CD14-positive monocyte (primary cell): ENCODE results near the gene JMJD1C. TPM values are rescaled to one million over a fixed set of nuclear protein-coding genes. Genes with fewer than 3 reads are reported as not detected.

ENCODE experiments used
- DNase-seq, 3 donors: peaks; one replicate each; pipeline ENCODE4 v3.0.0-alpha.2; 2011 to 2022
- H2AFZ ChIP-seq: 2 replicates; pipeline ENCODE4 v1.6.0; 2012; ENCODE audit warnings: mild to moderate bottlenecking, low read depth, low read length, inconsistent platforms; ENCODE audit not compliant: insufficient read depth, poor library complexity, severe bottlenecking
- H3K27ac ChIP-seq, 2 donors: 1 replicate in 1 of 2; 2 replicates in 1 of 2; pipeline ENCODE4 v1.5.1; 2012 to 2013; ENCODE audit warnings: low read length in 2 of 2, control low read depth in 1 of 2, inconsistent platforms in 1 of 2, low read depth in 1 of 2, mild to moderate bottlenecking in 1 of 2
- H3K27me3 ChIP-seq, 2 donors: one replicate each; pipeline versions ENCODE4 v1.6.0 to v1.6.1; 2011 to 2013; ENCODE audit warnings: low read length in 2 of 2; ENCODE audit not compliant: control insufficient read depth in 2 of 2, insufficient read depth in 2 of 2
- H3K36me3 ChIP-seq, 2 donors: replicated peaks in 1 of 2; 1 replicate in 1 of 2; 2 replicates in 1 of 2; pipeline versions ENCODE4 v1.5.1 to v1.6.1; 2012 to 2013; ENCODE audit warnings: low read length in 2 of 2, control low read depth in 1 of 2, inconsistent platforms in 1 of 2, mild to moderate bottlenecking in 1 of 2; ENCODE audit not compliant: insufficient read depth in 2 of 2, control insufficient read depth in 1 of 2
- H3K4me1 ChIP-seq, 2 donors: 1 replicate in 1 of 2; 2 replicates in 1 of 2; pipeline versions ENCODE4 v1.5.1 to v1.6.1; 2012 to 2013; ENCODE audit warnings: low read length in 2 of 2, control low read depth in 1 of 2, inconsistent platforms in 1 of 2, mild to moderate bottlenecking in 1 of 2, moderate library complexity in 1 of 2; ENCODE audit not compliant: insufficient read depth in 2 of 2, control insufficient read depth in 1 of 2
- H3K4me2 ChIP-seq: replicated peaks from 2 replicates; pipeline ENCODE3; 2012; ENCODE audit warnings: low read length, moderate library complexity, mild to moderate bottlenecking; ENCODE audit not compliant: poor library complexity, severe bottlenecking; ENCODE audit errors: extremely low read depth
- H3K4me3 ChIP-seq, 3 experiments: fragments of 200-600 bp in 1 of 3; sonication (generic) in 1 of 3; replicated peaks in 1 of 3; 1 replicate in 2 of 3; 2 replicates in 1 of 3; pipeline ENCODE4 v1.5.1; 2011 to 2013; ENCODE audit warnings: low read length in 3 of 3, mild to moderate bottlenecking in 3 of 3, control low read depth in 2 of 3, low read depth in 2 of 3, inconsistent platforms in 1 of 3, moderate library complexity in 1 of 3
- H3K79me2 ChIP-seq: 2 replicates; pipeline ENCODE4 v1.6.0; 2012; ENCODE audit warnings: mild to moderate bottlenecking, control low read depth, inconsistent platforms, low read length, moderate library complexity; ENCODE audit not compliant: insufficient read depth
- H3K9ac ChIP-seq: 2 replicates; pipeline ENCODE4 v1.6.0; 2017; ENCODE audit warnings: low read length, mild to moderate bottlenecking; ENCODE audit not compliant: insufficient read depth, poor library complexity, severe bottlenecking
- H3K9me3 ChIP-seq, 2 donors: replicated peaks in 1 of 2; 1 replicate in 1 of 2; 2 replicates in 1 of 2; pipeline versions ENCODE4 v1.5.1 to v1.6.1; 2012 to 2013; ENCODE audit warnings: low read length in 2 of 2, control low read depth in 1 of 2; ENCODE audit not compliant: control insufficient read depth in 1 of 2, insufficient read depth in 1 of 2
- H4K20me1 ChIP-seq: 2 replicates; pipeline ENCODE4 v1.6.0; 2012; ENCODE audit warnings: mild to moderate bottlenecking, low read length, control low read depth, moderate library complexity; ENCODE audit not compliant: insufficient read depth
- H3K27ac Mint-ChIP-seq, 7 donors: one replicate each; pipeline ENCODE4 v1.8.0; 2020; ENCODE audit warnings: mild to moderate bottlenecking in 7 of 7, mixed read lengths in 7 of 7, moderate library complexity in 6 of 7, inconsistent platforms in 2 of 7
- H3K27me3 Mint-ChIP-seq, 3 donors: one replicate each; pipeline ENCODE4 v1.8.0; 2021 to 2022; ENCODE audit warnings: low read depth in 3 of 3, mild to moderate bottlenecking in 3 of 3, mixed read lengths in 3 of 3, moderate library complexity in 3 of 3, inconsistent platforms in 1 of 3
- H3K36me3 Mint-ChIP-seq, 2 donors: one replicate each; pipeline ENCODE4 v1.8.0; 2020; ENCODE audit warnings: mixed read lengths in 2 of 2, inconsistent platforms in 1 of 2, mild to moderate bottlenecking in 1 of 2
- H3K4me1 Mint-ChIP-seq: one replicate; pipeline ENCODE4 v1.8.0; 2020; ENCODE audit warnings: mild to moderate bottlenecking, mixed read lengths
- H3K4me3 Mint-ChIP-seq, 2 donors: one replicate each; pipeline ENCODE4 v1.8.0; 2020; ENCODE audit warnings: mild to moderate bottlenecking in 2 of 2, mixed read lengths in 2 of 2, moderate library complexity in 1 of 2
- H3K9me3 Mint-ChIP-seq, 7 donors: one replicate each; pipeline ENCODE4 v1.8.0; 2020 to 2022; ENCODE audit warnings: mixed read lengths in 7 of 7, mild to moderate bottlenecking in 6 of 7, moderate library complexity in 6 of 7, inconsistent platforms in 2 of 7
- WGBS: methylation state at CpG from one replicate; pipeline ENCODE4 v1.1.5; 2013; ENCODE audit warnings: missing lambda C conversion rate; ENCODE audit not compliant: insufficient coverage; 5-methylcytosine and 5-hydroxymethylcytosine counted together
- intact Hi-C, 2 donors: fragments of 100-400 bp; cut with micrococcal nuclease; formaldehyde crosslinking; loops; one replicate each; pipeline versions ENCODE4 v1.15.0 to v1.15.1; 2023
- polyA plus RNA-seq, 3 donors: library from polyadenylated mRNA; depleted of rRNA in 1 of 3; unstranded in 2 of 3; stranded (reverse) in 1 of 3; fragments of 300-500 nt in 2 of 3; fragments of >200 nt in 1 of 3; fragmentation: Illumina TruSeq in 2 of 3; gene quantifications; 1 replicate in 2 of 3; 2 replicates in 1 of 3; pipeline ENCODE4 v1.2.3, GENCODE V29; 2012 to 2021
- TF ChIP-seq, protein P1 (sequence below): fragments of 200-600 bp; IDR thresholded peaks from one replicate; pipeline ENCODE4 v1.8.0; 2022; ENCODE audit warnings: antibody characterized with exemption, mild to moderate bottlenecking

The JMJD1C gene
- polyA plus RNA-seq, 3 donors = 27.8 to 84.8 (median 46.5) TPM

DNA sequence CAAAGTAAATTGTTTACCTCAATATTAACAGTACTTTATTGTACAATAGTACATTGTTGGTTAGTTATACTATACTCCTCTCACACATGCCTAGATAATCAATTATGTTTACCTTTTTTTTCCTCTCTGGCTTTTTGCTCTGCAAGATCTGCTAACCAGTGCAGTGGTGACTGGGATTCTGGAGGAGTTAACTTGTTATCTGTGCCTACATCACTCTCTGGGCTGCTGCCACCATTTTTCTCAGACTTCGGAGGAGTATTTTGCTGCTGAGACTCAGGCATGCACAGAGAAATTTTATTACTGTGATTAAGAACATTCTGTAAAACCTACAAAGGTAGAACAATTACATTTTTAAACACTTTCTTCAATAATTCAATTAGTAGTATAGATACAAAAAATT lies 273.0 kb downstream of the JMJD1C start:
- WGBS = no CpG with 5 or more reads among the region's 1 CpG
- no peak overlapping the region for H3K4me3 Mint-ChIP-seq
- TF ChIP-seq, protein P1, sequence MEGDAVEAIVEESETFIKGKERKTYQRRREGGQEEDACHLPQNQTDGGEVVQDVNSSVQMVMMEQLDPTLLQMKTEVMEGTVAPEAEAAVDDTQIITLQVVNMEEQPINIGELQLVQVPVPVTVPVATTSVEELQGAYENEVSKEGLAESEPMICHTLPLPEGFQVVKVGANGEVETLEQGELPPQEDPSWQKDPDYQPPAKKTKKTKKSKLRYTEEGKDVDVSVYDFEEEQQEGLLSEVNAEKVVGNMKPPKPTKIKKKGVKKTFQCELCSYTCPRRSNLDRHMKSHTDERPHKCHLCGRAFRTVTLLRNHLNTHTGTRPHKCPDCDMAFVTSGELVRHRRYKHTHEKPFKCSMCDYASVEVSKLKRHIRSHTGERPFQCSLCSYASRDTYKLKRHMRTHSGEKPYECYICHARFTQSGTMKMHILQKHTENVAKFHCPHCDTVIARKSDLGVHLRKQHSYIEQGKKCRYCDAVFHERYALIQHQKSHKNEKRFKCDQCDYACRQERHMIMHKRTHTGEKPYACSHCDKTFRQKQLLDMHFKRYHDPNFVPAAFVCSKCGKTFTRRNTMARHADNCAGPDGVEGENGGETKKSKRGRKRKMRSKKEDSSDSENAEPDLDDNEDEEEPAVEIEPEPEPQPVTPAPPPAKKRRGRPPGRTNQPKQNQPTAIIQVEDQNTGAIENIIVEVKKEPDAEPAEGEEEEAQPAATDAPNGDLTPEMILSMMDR = no peak

DNA sequence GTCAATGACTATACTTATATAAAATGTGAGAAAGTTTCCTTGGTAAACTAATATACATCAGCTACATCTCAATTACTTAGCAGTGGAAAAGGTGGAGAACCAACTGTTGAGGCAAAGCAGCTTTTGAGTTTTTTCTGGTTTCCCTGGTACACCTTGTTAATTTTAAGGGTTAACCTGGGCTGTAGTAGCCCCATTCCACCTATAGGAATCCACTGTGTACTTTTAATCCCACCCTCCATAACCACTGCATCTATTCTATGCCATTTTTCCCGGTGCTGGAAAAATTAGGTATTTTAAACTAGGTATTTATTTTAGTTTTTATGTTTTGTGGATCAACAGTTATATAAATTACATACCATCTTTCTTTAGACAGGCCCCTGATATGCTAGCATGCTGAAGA lies 290.2 kb downstream of the JMJD1C start:
- peaks cover 30% of the 10 kb centered on the region for H3K4me1 Mint-ChIP-seq

More for the DNA sequence above, 273.0 kb downstream of the JMJD1C start:
- no peak for DNase-seq
- Mint-ChIP-seq H3K9me3 (no peaks in the 10 kb centered on the region), H3K36me3 (peaks cover 80 to 95% of the 10 kb centered on the region in 2 donors), H3K4me1 (no peaks in the 10 kb centered on the region), H3K27me3 (no peaks in the 10 kb centered on the region), H3K27ac (peak overlapping the region in 2 of 7 donors; percentile 2 to 15)
- H3K79me2 ChIP-seq = no peaks in the 10 kb centered on the region
- H3K4me2 ChIP-seq = no peak overlapping the region
- no peak overlapping the region for H3K27ac ChIP-seq
- H4K20me1 ChIP-seq = peaks cover 75% of the 10 kb centered on the region
- H3K4me3 ChIP-seq = no peak overlapping the region
- no peak overlapping the region for H2AFZ ChIP-seq
- H3K4me1 ChIP-seq = no peaks in the 10 kb centered on the region
- no peaks in the 10 kb centered on the region for H3K9me3 ChIP-seq
- H3K27me3 ChIP-seq = no peaks in the 10 kb centered on the region
- intact Hi-C loops = no loop called here
- H3K9ac ChIP-seq = no peak overlapping the region
- H3K36me3 ChIP-seq = peaks cover 95 to 96% of the 10 kb centered on the region in 2 donors

More for the DNA sequence above, 290.2 kb downstream of the JMJD1C start:
- peaks cover 57 to 83% of the 10 kb centered on the region in 2 donors for H3K36me3 ChIP-seq
- Mint-ChIP-seq H3K4me3 (no peak overlapping the region), H3K36me3 (peaks cover 65 to 86% of the 10 kb centered on the region in 2 donors), H3K27me3 (no peaks in the 10 kb centered on the region), H3K9me3 (no peaks in the 10 kb centered on the region), H3K27ac (no peak overlapping the region)
- H3K9me3 ChIP-seq = no peaks in the 10 kb centered on the region
- H4K20me1 ChIP-seq = peaks cover 77% of the 10 kb centered on the region
- no CpG with 5 or more reads among the region's 1 CpG for WGBS
- intact Hi-C loops = loop anchor here (10.0 kb wide), 2 partner anchors 459 to 549 kb away; no protein-coding TSS in a partner anchor
- H2AFZ ChIP-seq = no peak overlapping the region
- no peak overlapping the region for H3K9ac ChIP-seq
- H3K4me2 ChIP-seq = no peak overlapping the region
- DNase-seq = no peak
- peaks cover 5% of the 10 kb centered on the region for H3K79me2 ChIP-seq
- H3K4me3 ChIP-seq = no peak overlapping the region
- H3K27me3 ChIP-seq = no peaks in the 10 kb centered on the region
- TF ChIP-seq, protein P1 = no peak
- peaks cover 20 to 26% of the 10 kb centered on the region in 2 donors for H3K4me1 ChIP-seq
- no peak overlapping the region for H3K27ac ChIP-seq
